Measurements from ENCODE around the gene EIF4E2. TPM values are rescaled to one million over a fixed set of nuclear protein-coding genes. Genes with fewer than 3 reads are reported as not detected.

EIF4E2 gene
- total and polyA plus RNA-seq, 2 experiments from 2014 or later = 76.9 to 122 TPM

- Histone ChIP-seq H3K4me3 (no peak overlapping the region), H4K20me1 (ENCODE audit: insufficient read depth, poor library complexity, severe bottlenecking) (no peaks in the 10 kb centered on the region), H3K36me3 (replicated peaks; ENCODE audit: insufficient read depth, low read depth) (no peaks in the 10 kb centered on the region), H3K9me3 (ENCODE audit: low read depth) (no peaks in the 10 kb centered on the region), H3K79me2 (no peaks in the 10 kb centered on the region), H3K9me2 (replicated peaks; ENCODE audit: insufficient read depth) (no peaks in the 10 kb centered on the region), H2AFZ (no peak overlapping the region), H3K4me2 (no peak overlapping the region), H3K27me3 (no peaks in the 10 kb centered on the region), H3K27ac (peak overlapping the region; percentile 77), H3K4me1 (ENCODE audit: insufficient read depth) (no peaks in the 10 kb centered on the region)
- TF ChIP-seq EZH2 (IDR thresholded peaks at IDR 0.05; ENCODE audit: borderline replicate concordance) (no peak), CTCF (IDR thresholded peaks at IDR 0.05; ENCODE audit: poor library complexity) (no peak), EZH2phosphoT487 (IDR thresholded peaks at IDR 0.05; ENCODE audit: low read depth, severe bottlenecking, unreplicated experiment) (no peak)
- 74% methylated on average over 5 of the region's 5 CpGs for WGBS (ENCODE audit: low lambda C conversion rate, missing lambda C conversion rate)
- DNase-seq (ENCODE audit: low spot score) = peak; percentile 20
Measured at GRCh38 chr2:232574674-232575403, 24.4 kb downstream of the EIF4E2 start.

- Histone ChIP-seq H3K4me3 (no peak overlapping the region), H2AFZ (no peak overlapping the region), H3K9me2 (replicated peaks; ENCODE audit: insufficient read depth) (no peaks in the 10 kb centered on the region), H3K4me1 (ENCODE audit: insufficient read depth) (peaks cover 4% of the 10 kb centered on the region), H3K27ac (no peak overlapping the region), H3K4me2 (no peak overlapping the region), H3K27me3 (no peaks in the 10 kb centered on the region), H3K36me3 (replicated peaks; ENCODE audit: insufficient read depth, low read depth) (no peaks in the 10 kb centered on the region), H3K79me2 (no peaks in the 10 kb centered on the region), H4K20me1 (ENCODE audit: insufficient read depth, poor library complexity, severe bottlenecking) (no peaks in the 10 kb centered on the region), H3K9me3 (ENCODE audit: low read depth) (no peaks in the 10 kb centered on the region)
- no peak for DNase-seq (ENCODE audit: low spot score)
- 100% methylated on average over 1 of the region's 1 CpG for WGBS (ENCODE audit: low lambda C conversion rate, missing lambda C conversion rate)
- TF ChIP-seq EZH2phosphoT487 (IDR thresholded peaks at IDR 0.05; ENCODE audit: low read depth, severe bottlenecking, unreplicated experiment) (no peak), EZH2 (IDR thresholded peaks at IDR 0.05; ENCODE audit: borderline replicate concordance) (no peak), CTCF (IDR thresholded peaks at IDR 0.05; ENCODE audit: poor library complexity) (no peak)
Measured at GRCh38 chr2:232575404-232575746, 24.9 kb downstream of the EIF4E2 start.

DNA sequence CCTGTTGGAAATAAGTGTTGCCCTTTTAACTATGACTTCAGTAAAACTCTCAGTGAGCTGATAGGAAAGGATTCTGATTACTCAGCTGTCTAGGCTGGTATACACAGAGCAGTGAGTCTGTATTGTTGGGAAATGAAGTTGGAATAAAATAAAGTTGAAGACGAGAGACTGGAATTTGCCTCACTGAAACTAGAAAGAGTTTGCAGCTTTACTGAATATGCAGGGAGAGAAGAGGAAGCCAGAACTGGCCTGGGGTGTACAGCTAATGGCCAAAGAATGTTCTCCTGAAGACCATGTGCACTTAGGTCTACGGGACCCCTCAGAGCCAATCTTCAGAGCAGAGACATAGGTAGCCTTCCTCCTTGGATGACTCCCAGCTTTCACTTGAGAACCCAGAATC, 26.5 kb downstream of the EIF4E2 start:
- Histone ChIP-seq H3K9me3 (ENCODE audit: low read depth) (no peaks in the 10 kb centered on the region), H2AFZ (no peak overlapping the region), H3K27ac (peak overlapping the region; percentile 5), H3K9me2 (replicated peaks; ENCODE audit: insufficient read depth) (no peaks in the 10 kb centered on the region), H3K4me2 (no peak overlapping the region), H3K79me2 (no peaks in the 10 kb centered on the region), H4K20me1 (ENCODE audit: insufficient read depth, poor library complexity, severe bottlenecking) (no peaks in the 10 kb centered on the region), H3K27me3 (no peaks in the 10 kb centered on the region), H3K4me1 (ENCODE audit: insufficient read depth) (peaks cover 9% of the 10 kb centered on the region), H3K36me3 (replicated peaks; ENCODE audit: insufficient read depth, low read depth) (no peaks in the 10 kb centered on the region), H3K4me3 (no peak overlapping the region)
- no peak for DNase-seq (ENCODE audit: low spot score)
- no peak for TF ChIP-seq CTCF (IDR thresholded peaks at IDR 0.05; ENCODE audit: poor library complexity)
- no peak for TF ChIP-seq EZH2 (IDR thresholded peaks at IDR 0.05; ENCODE audit: borderline replicate concordance)
- TF ChIP-seq EZH2phosphoT487 (IDR thresholded peaks at IDR 0.05; ENCODE audit: low read depth, severe bottlenecking, unreplicated experiment) = no peak
- WGBS (ENCODE audit: low lambda C conversion rate, missing lambda C conversion rate) = 88% methylated on average over 2 of the region's 2 CpGs

Data from hepatocyte (in vitro differentiated cells).